ENCODE measurements around the gene ARRDC4. TPM values are rescaled to one million over a fixed set of nuclear protein-coding genes. Genes with fewer than 3 reads are reported as not detected.
"Not testable (repeated sequence)": the region's sequence is repeated elsewhere in the genome, so short reads cannot be mapped to it uniquely, and the experiment has no call there.

The ARRDC4 gene
- total RNA-seq, 2 experiments from 2014 or later, result 0.13 to 0.18 TPM

GRCh38 chr15:97976766-97977503 lies 16.4 kb downstream of the ARRDC4 start:
- no peaks in the 10 kb centered on the region for H3K27me3 Mint-ChIP-seq
- H3K4me3 Mint-ChIP-seq, result no peak overlapping the region
- no peaks in the 10 kb centered on the region for H3K9me3 Mint-ChIP-seq
- no peaks in the 10 kb centered on the region for H3K36me3 Mint-ChIP-seq (ENCODE audit: low read depth)
- ChIA-PET POLR2A (no interaction called here), CTCF (no interaction called here)
- H3K4me1 Mint-ChIP-seq, result peaks cover 2% of the 10 kb centered on the region
- H3K27ac Mint-ChIP-seq, result no peak overlapping the region
- no peak for DNase-seq

GRCh38 chr15:97977734-97978133 lies 17.2 kb downstream of the ARRDC4 start:
- no peak overlapping the region for H3K4me3 Mint-ChIP-seq
- H3K4me1 Mint-ChIP-seq, result peaks cover 2% of the 10 kb centered on the region
- no peak for DNase-seq
- ChIA-PET CTCF (no interaction called here), POLR2A (no interaction called here)
- no peaks in the 10 kb centered on the region for H3K27me3 Mint-ChIP-seq
- H3K36me3 Mint-ChIP-seq (ENCODE audit: low read depth), result no peaks in the 10 kb centered on the region
- no peak overlapping the region for H3K27ac Mint-ChIP-seq
- no peaks in the 10 kb centered on the region for H3K9me3 Mint-ChIP-seq

DNA sequence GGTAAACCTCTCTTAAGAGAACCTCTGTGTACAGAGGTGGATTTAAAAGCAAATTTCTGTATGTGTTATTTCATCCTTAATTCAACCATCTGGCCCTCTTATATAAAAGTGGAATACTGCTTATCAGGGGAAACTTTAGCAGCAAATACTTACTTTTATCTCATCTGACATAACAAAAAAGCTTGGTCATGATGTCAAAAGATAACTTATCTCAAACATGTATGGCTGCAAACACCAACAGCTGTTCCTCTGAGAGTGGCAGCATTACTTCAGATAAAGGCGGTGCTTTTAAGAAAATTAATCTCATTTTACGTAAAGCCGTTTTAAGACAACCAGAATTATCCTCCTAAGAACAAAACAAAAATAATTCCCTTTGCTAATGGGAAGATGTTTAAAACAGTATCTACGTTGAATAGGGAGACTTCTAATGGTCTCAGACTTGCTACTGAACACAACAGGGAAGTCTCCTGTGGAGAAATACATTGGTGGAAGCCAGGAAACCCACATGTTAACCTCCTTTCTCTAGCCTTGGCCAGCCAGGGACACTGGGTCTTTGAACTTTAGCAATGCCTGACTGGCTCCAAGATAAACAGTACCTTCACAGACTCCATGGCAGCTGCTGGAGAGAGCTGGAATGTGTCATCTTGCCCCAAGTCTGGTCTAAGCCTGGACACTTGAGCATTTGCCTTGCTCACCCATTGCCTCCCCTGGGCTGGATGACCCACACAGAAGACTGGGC lies 18.1 kb downstream of the ARRDC4 start:
- POLR2A ChIA-PET, result no interaction called here
- Mint-ChIP-seq H3K4me1 (peaks cover 2% of the 10 kb centered on the region), H3K27me3 (no peaks in the 10 kb centered on the region), H3K9me3 (no peaks in the 10 kb centered on the region), H3K4me3 (no peak overlapping the region), H3K36me3 (ENCODE audit: low read depth) (no peaks in the 10 kb centered on the region), H3K27ac (no peak overlapping the region)
- CTCF ChIA-PET, result no interaction called here
- DNase-seq, result no peak

DNA sequence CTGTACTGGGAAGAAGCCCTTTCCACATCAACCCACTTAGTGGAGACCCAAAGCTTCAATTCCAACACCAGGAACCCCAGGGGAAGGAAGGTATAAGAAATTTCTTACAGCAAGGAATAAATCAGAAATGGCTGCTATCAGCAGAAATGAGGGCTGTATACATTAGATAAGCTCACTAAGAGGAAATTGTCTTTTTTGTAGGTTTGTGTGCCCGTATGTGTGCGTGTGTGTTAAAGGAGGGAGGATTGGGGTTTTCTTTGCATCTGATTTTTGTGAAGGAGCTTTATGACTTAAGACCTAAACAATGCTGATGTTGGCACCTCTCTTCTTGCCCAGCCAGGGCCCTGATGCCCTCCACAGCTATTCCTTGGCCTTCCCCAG lies 18.6 kb downstream of the ARRDC4 start:
- Mint-ChIP-seq H3K4me3 (no peak overlapping the region), H3K9me3 (no peaks in the 10 kb centered on the region), H3K36me3 (ENCODE audit: low read depth) (no peaks in the 10 kb centered on the region), H3K27ac (no peak overlapping the region), H3K27me3 (no peaks in the 10 kb centered on the region), H3K4me1 (peaks cover 2% of the 10 kb centered on the region)
- CTCF ChIA-PET, result no interaction called here
- no peak for DNase-seq
- POLR2A ChIA-PET, result no interaction called here

- H3K27ac Mint-ChIP-seq, result no peak overlapping the region
- H3K36me3 Mint-ChIP-seq (ENCODE audit: low read depth), result no peaks in the 10 kb centered on the region
- no peak overlapping the region for H3K4me3 Mint-ChIP-seq
- no peak for DNase-seq
- H3K4me1 Mint-ChIP-seq, result peaks cover 2% of the 10 kb centered on the region
- no peaks in the 10 kb centered on the region for H3K27me3 Mint-ChIP-seq
- peaks cover 3% of the 10 kb centered on the region for H3K9me3 Mint-ChIP-seq
- ChIA-PET CTCF (interaction anchor here (0.9 kb wide), 1 partner anchor 11 kb away, joined by 3 read pairs; no protein-coding TSS in a partner anchor), POLR2A (no interaction called here)
These were observed 20.6 kb downstream of the ARRDC4 start for GRCh38 chr15:97981058-97981457.

DNA sequence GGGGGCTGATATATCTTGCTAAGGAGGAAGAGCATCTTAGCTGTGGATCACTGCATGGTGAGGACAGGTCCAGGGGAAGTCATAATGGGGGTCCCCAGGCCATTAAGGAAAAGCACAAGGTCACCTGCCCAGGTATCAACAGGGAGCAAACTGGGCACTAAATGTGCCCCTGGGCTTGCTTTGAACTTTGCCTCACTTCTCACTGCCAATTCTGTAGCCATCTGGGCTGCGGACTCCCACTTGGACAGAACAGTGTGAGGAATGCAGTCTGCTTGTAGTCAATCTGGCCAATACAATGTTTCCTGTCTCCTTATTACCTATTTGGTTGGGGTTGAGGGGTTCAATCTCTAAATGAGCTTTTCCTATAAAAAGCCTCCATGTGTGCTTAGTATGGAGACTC lies 21.3 kb downstream of the ARRDC4 start:
- H3K4me3 Mint-ChIP-seq, result no peak overlapping the region
- no peaks in the 10 kb centered on the region for H3K36me3 Mint-ChIP-seq (ENCODE audit: low read depth)
- peaks cover 2% of the 10 kb centered on the region for H3K4me1 Mint-ChIP-seq
- no peak for DNase-seq
- H3K27me3 Mint-ChIP-seq, result no peaks in the 10 kb centered on the region
- H3K9me3 Mint-ChIP-seq, result peaks cover 9% of the 10 kb centered on the region
- ChIA-PET POLR2A (no interaction called here), CTCF (no interaction called here)
- no peak overlapping the region for H3K27ac Mint-ChIP-seq

DNA sequence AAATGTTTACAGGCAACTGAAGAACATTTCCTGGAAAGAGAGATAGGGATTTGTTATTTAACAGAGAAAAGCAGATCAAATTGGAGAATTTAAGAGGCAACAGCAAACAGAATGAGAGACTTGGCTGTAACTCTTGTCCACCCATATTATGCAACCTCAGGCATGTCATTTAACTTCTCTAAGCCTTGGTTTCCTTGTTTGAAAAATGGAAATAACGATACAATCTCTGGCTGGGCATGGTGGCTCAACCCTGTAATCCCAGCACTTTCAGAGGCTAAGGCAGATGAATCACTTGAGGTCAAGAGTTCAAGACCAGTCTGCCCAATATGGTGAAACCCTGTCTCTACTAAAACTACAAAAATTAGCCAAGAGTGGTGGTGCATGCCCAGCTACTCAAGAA lies 23.7 kb downstream of the ARRDC4 start:
- H3K9me3 Mint-ChIP-seq, result peaks cover 14% of the 10 kb centered on the region
- peaks cover 2% of the 10 kb centered on the region for H3K4me1 Mint-ChIP-seq
- CTCF ChIA-PET, result no interaction called here
- no peaks in the 10 kb centered on the region for H3K27me3 Mint-ChIP-seq
- no peak overlapping the region for H3K4me3 Mint-ChIP-seq
- no peak overlapping the region for H3K27ac Mint-ChIP-seq
- POLR2A ChIA-PET, result no interaction called here
- H3K36me3 Mint-ChIP-seq (ENCODE audit: low read depth), result no peaks in the 10 kb centered on the region
- no peak for DNase-seq

DNA sequence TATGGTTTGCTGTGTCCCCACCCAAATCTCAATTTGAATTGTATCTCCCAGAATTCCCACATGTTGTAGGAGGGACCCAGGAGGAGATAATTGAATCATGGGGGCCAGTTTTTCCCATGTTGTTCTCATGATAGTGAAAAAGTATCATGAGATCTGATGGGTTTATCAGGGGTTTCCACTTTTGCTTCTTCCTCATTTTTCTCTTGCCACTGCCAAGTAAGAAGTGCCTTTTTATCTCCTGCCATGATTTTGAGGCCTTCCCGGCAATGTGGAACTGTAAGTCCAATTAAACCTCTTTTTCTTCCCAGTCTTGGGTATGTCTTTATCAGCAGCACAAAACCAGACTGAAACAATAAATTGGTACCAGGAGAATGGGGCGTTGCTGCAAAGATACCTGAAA lies 25.5 kb downstream of the ARRDC4 start:
- CTCF ChIA-PET, result not testable (repeated sequence)

GRCh38 chr15:97986781-97987180 lies 26.3 kb downstream of the ARRDC4 start:
- no peaks in the 10 kb centered on the region for H3K36me3 Mint-ChIP-seq (ENCODE audit: low read depth)
- H3K4me1 Mint-ChIP-seq, result no peaks in the 10 kb centered on the region
- no peak for DNase-seq
- no peaks in the 10 kb centered on the region for H3K27me3 Mint-ChIP-seq
- no peak overlapping the region for H3K27ac Mint-ChIP-seq
- CTCF ChIA-PET, result no interaction called here
- H3K4me3 Mint-ChIP-seq, result no peak overlapping the region
- peaks cover 16% of the 10 kb centered on the region for H3K9me3 Mint-ChIP-seq
- POLR2A ChIA-PET, result no interaction called here

More for the DNA sequence above, 25.5 kb downstream of the ARRDC4 start:
- H3K27ac Mint-ChIP-seq; POLR2A ChIA-PET; H3K36me3 Mint-ChIP-seq (ENCODE audit: low read depth); H3K4me1 Mint-ChIP-seq; DNase-seq; H3K4me3 Mint-ChIP-seq; H3K27me3 Mint-ChIP-seq: not testable (repeated sequence)
- peaks cover 14% of the 10 kb centered on the region for H3K9me3 Mint-ChIP-seq

GRCh38 chr15:97989299-97989698 lies 28.8 kb downstream of the ARRDC4 start:
- ChIA-PET CTCF (no interaction called here), POLR2A (no interaction called here)
- DNase-seq, result no peak
- H3K4me3 Mint-ChIP-seq, result no peak overlapping the region
- H3K27me3 Mint-ChIP-seq, result no peaks in the 10 kb centered on the region
- H3K27ac Mint-ChIP-seq, result no peak overlapping the region
- H3K36me3 Mint-ChIP-seq (ENCODE audit: low read depth), result no peaks in the 10 kb centered on the region
- peaks cover 18% of the 10 kb centered on the region for H3K9me3 Mint-ChIP-seq
- H3K4me1 Mint-ChIP-seq, result no peaks in the 10 kb centered on the region

DNA sequence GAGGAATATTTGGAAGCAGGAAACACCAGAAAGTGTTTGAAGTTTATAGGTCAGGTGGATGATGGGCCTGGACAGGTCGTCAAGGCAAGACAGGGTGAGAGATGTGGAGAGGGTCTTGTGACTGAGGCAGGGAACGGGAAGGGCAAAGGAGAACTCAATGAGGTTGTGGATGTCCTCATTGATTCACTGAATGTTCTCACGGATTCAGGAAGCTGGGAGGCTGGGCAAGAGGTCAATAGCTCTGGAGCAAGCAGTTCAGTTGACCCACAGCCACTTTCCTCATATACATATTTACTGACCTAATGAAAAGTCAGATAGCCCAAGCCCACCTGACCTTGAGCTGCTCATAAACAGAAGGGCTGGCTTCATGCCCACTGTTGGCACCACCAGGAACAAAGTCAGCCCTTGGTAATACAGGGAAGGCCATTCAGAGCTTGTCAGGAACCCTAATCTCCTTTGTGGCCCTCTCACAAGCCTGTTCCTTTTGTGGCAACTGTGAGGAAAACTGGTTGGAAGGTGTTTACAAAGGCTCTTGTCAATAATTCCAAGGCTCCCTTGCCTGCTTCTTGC lies 31.6 kb downstream of the ARRDC4 start:
- no peaks in the 10 kb centered on the region for H3K36me3 Mint-ChIP-seq (ENCODE audit: low read depth)
- no peak overlapping the region for H3K4me3 Mint-ChIP-seq
- H3K4me1 Mint-ChIP-seq, result peaks cover 5% of the 10 kb centered on the region
- no peak overlapping the region for H3K27ac Mint-ChIP-seq
- DNase-seq, result no peak
- H3K9me3 Mint-ChIP-seq, result peaks cover 9% of the 10 kb centered on the region
- CTCF ChIA-PET, result interaction anchor here (0.8 kb wide), 1 partner anchor 11 kb away, joined by 3 read pairs; no protein-coding TSS in a partner anchor
- POLR2A ChIA-PET, result no interaction called here
- H3K27me3 Mint-ChIP-seq, result no peaks in the 10 kb centered on the region

GRCh38 chr15:97992823-97993222 lies 32.3 kb downstream of the ARRDC4 start:
- CTCF ChIA-PET, result no interaction called here

GRCh38 chr15:97993310-97993738 lies 32.8 kb downstream of the ARRDC4 start:
- POLR2A ChIA-PET, result no interaction called here
- Mint-ChIP-seq H3K27me3 (no peaks in the 10 kb centered on the region), H3K4me1 (peaks cover 5% of the 10 kb centered on the region), H3K27ac (no peak overlapping the region), H3K9me3 (peaks cover 4% of the 10 kb centered on the region), H3K4me3 (no peak overlapping the region), H3K36me3 (ENCODE audit: low read depth) (no peaks in the 10 kb centered on the region)
- CTCF ChIA-PET, result no interaction called here
- DNase-seq, result no peak

More at GRCh38 chr15:97992823-97993222, 32.3 kb downstream of the ARRDC4 start:
- Mint-ChIP-seq H3K36me3 (ENCODE audit: low read depth) (no peaks in the 10 kb centered on the region), H3K9me3 (peaks cover 6% of the 10 kb centered on the region), H3K4me1 (peaks cover 5% of the 10 kb centered on the region), H3K4me3 (no peak overlapping the region), H3K27me3 (no peaks in the 10 kb centered on the region), H3K27ac (no peak overlapping the region)
- POLR2A ChIA-PET, result no interaction called here
- DNase-seq, result no peak

DNA sequence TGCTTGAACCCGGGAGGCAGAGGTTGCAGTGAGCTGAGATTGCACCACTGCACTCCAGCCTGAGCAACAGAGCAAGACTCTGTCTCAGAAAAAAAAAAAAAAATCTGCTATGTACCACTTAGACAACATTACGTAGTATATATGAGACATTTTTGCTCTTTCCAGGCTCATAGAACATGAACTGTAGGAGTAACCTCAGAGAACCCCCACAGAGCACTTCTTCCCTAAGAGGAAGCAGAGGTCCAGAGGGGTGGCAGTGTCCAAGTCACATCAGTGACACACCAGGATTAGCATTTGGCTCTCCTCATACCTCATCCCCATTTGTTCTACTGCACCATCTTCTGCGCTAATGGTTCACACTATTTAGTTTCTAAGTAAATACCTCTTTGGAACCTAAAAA lies 33.7 kb downstream of the ARRDC4 start:
- Mint-ChIP-seq H3K4me3 (no peak overlapping the region), H3K27me3 (no peaks in the 10 kb centered on the region), H3K36me3 (ENCODE audit: low read depth) (no peaks in the 10 kb centered on the region), H3K4me1 (peaks cover 5% of the 10 kb centered on the region), H3K9me3 (peaks cover 4% of the 10 kb centered on the region), H3K27ac (no peak overlapping the region)
- ChIA-PET POLR2A (no interaction called here), CTCF (no interaction called here)
- no peak for DNase-seq
